ENCODE measurements around the gene WBP4. TPM values are rescaled to one million over a fixed set of nuclear protein-coding genes. Genes with fewer than 3 reads are reported as not detected.
A peak's percentile ranks its signal among the peaks of the same experiment; 100 is the strongest.

WBP4 gene
- total RNA-seq, 1 experiment from 2014 or later: 14.5 TPM

- no peak for TF ChIP-seq REST (IDR thresholded peaks at IDR 0.05; ENCODE audit: low read depth)
- no peak for TF ChIP-seq ZNF274 (IDR thresholded peaks at IDR 0.05; ENCODE audit: low read depth, low read length)
- TF ChIP-seq SP1 (IDR thresholded peaks at IDR 0.05; ENCODE audit: low read depth): no peak
Measured at GRCh38 chr13:41099986-41100385, 38.7 kb downstream of the WBP4 start (continued).

- no peak overlapping the region for H2AFZ ChIP-seq (ENCODE audit: low read depth, low read length, poor library complexity, severe bottlenecking)
- ChIA-PET POLR2A (no interaction called here), RAD21 (ENCODE audit: low non-redundant PET in 1 of 2, low total read pairs in 2 of 2, uncharacterized antibody in 2 of 2, unreplicated experiment in 2 of 2) (no interaction called here), CTCF (no interaction called here)
- no peaks in the 10 kb centered on the region for H3K4me1 ChIP-seq (ENCODE audit: control insufficient read depth in 1 of 2, insufficient read depth in 2 of 2, low read length in 2 of 2)
- no peaks in the 10 kb centered on the region for H3K79me2 ChIP-seq (ENCODE audit: insufficient read depth, low read length)
- H3K9ac ChIP-seq (ENCODE audit: low read length): no peak overlapping the region
- intact Hi-C loops (cut with micrococcal nuclease): no loop called here
- H3K4me3 ChIP-seq (replicated peaks in 1 of 2; ENCODE audit: low read depth in 1 of 2, low read length in 2 of 2): no peak overlapping the region
- no peaks in the 10 kb centered on the region for H3K27me3 ChIP-seq (ENCODE audit: insufficient read depth, low read length)
- H3K27ac ChIP-seq (ENCODE audit: low read depth, low read length): no peak overlapping the region
- no peaks in the 10 kb centered on the region for H4K20me1 ChIP-seq (ENCODE audit: insufficient read depth)
- no peaks in the 10 kb centered on the region for H3K9me2 ChIP-seq (ENCODE audit: insufficient read depth)
- H3K9me3 ChIP-seq (ENCODE audit: control insufficient read depth in 1 of 2, insufficient read depth in 1 of 2, low read depth in 1 of 2, low read length in 2 of 2): no peaks in the 10 kb centered on the region
- no peaks in the 10 kb centered on the region for H3K36me3 ChIP-seq (ENCODE audit: control insufficient read depth in 1 of 2, insufficient read depth in 2 of 2, low read length in 2 of 2)
- DNase-seq (ENCODE audit: low read depth, low spot score) (no peak), ATAC-seq (peak; percentile 17; the same call in 1 of the 2 replicates)
- no peak overlapping the region for H3K4me2 ChIP-seq (ENCODE audit: low read length)
- no TSS peak for BruUV-seq (replicated peaks)
- TF ChIP-seq FOSL1 (IDR thresholded peaks at IDR 0.05; ENCODE audit: low read depth) (no peak), YY1 (IDR thresholded peaks at IDR 0.05; ENCODE audit: extremely low read depth, insufficient replicate concordance, low read depth, low read length) (no peak), EGR1 (IDR thresholded peaks at IDR 0.05; ENCODE audit: low read depth) (no peak), ZFX (IDR thresholded peaks at IDR 0.05) (no peak), ZBTB33 (IDR thresholded peaks at IDR 0.05; ENCODE audit: extremely low read depth, insufficient replicate concordance, low read length) (no peak), MAX (IDR thresholded peaks at IDR 0.05) (no peak), POLR2AphosphoS5 (IDR thresholded peaks at IDR 0.05; ENCODE audit: low read depth, low read length) (no peak), SIN3A (IDR thresholded peaks at IDR 0.05; ENCODE audit: low read depth) (no peak), JUND (IDR thresholded peaks at IDR 0.05) (no peak), EZH2phosphoT487 (IDR thresholded peaks at IDR 0.05; ENCODE audit: borderline replicate concordance) (no peak)
Measured at GRCh38 chr13:41107104-41107571, 45.8 kb downstream of the WBP4 start.

All from HCT116 (cell line).